Measurements from ENCODE around the gene INHBC. TPM values are rescaled to one million over a fixed set of nuclear protein-coding genes. Genes with fewer than 3 reads are reported as not detected.

The INHBC gene
- total RNA-seq, 4 donors from 2014 or later: not detected

DNA sequence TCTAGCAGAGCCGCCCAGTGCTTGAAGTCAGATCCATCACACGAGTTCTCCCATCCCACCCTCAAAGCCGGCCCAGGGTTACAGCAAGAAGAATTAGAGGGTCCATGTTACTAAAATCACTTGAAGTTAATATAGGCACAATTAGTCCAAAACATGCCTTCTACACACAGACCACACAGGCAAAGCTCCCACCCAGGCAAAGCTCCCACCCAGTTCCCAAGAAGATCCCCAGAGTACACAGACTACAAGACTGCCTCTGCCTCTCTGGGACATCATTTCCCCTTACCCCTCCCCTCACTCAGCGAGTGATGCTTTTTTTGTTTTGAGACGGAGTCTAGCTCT is 28.3 kb downstream of the INHBC start:
- ATAC-seq: no peak
- 0% methylated on average over 2 of the region's 5 CpGs; no CpG with 5 or more reads in 1 of the 2 donors for WGBS, 2 donors (ENCODE audit: low coverage in 1 of 2)
- peak overlapping the region in 3 of 4 donors; percentile 84 to 85 (median 84) for H3K27ac ChIP-seq

DNA sequence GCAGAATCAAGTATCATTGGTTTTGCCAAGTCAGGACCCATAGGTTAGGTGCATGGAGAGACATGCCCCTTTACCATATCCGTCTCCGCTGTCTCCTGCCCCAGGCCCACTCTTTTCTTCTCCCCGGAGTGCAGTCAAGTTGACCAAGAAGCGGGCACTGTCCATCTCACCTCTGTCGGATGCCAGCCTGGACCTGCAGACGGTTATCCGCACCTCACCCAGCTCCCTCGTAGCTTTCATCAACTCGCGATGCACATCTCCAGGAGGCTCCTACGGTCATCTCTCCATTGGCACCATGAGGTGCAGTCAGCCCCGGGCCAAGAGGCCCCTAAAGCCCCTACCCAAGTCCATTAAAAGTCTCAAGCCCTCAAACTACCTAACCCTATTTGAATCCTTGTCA is 30.0 kb downstream of the INHBC start:
- TF ChIP-seq, protein P1, sequence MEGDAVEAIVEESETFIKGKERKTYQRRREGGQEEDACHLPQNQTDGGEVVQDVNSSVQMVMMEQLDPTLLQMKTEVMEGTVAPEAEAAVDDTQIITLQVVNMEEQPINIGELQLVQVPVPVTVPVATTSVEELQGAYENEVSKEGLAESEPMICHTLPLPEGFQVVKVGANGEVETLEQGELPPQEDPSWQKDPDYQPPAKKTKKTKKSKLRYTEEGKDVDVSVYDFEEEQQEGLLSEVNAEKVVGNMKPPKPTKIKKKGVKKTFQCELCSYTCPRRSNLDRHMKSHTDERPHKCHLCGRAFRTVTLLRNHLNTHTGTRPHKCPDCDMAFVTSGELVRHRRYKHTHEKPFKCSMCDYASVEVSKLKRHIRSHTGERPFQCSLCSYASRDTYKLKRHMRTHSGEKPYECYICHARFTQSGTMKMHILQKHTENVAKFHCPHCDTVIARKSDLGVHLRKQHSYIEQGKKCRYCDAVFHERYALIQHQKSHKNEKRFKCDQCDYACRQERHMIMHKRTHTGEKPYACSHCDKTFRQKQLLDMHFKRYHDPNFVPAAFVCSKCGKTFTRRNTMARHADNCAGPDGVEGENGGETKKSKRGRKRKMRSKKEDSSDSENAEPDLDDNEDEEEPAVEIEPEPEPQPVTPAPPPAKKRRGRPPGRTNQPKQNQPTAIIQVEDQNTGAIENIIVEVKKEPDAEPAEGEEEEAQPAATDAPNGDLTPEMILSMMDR (IDR thresholded peaks at IDR 0.05): no peak
- TF ChIP-seq POLR2A (IDR thresholded peaks at IDR 0.05): no peak
- no peak for ATAC-seq
- peaks cover 0 to 34% (median 15%) of the 10 kb centered on the region in 3 donors for H3K4me1 ChIP-seq
- H3K27ac ChIP-seq: no peak overlapping the region
- H3K36me3 ChIP-seq: no peaks in the 10 kb centered on the region
- H3K27me3 ChIP-seq: peaks cover 44% of the 10 kb centered on the region
- H3K9me3 ChIP-seq: no peaks in the 10 kb centered on the region
- H3K4me3 ChIP-seq: no peak overlapping the region
- 91 to 93% methylated on average over 9 to 12 of the region's 12 CpGs for WGBS, 2 donors (ENCODE audit: low coverage in 1 of 2)

More for the DNA sequence above, 28.3 kb downstream of the INHBC start:
- TF ChIP-seq POLR2A (IDR thresholded peaks at IDR 0.05) (no peak), POLR2AphosphoS5 (IDR thresholded peaks at IDR 0.05) (no peak), EP300 (IDR thresholded peaks at IDR 0.05) (no peak)
- TF ChIP-seq, protein P1 (IDR thresholded peaks at IDR 0.05): no peak
- Histone ChIP-seq H3K27me3 (peaks cover 27% of the 10 kb centered on the region), H3K4me1 (peaks cover 0 to 44% (median 15%) of the 10 kb centered on the region in 3 donors), H3K36me3 (no peaks in the 10 kb centered on the region), H3K4me3 (peak overlapping the region in 1 of 2 donors; percentile 71), H3K9me3 (no peaks in the 10 kb centered on the region)

DNA sequence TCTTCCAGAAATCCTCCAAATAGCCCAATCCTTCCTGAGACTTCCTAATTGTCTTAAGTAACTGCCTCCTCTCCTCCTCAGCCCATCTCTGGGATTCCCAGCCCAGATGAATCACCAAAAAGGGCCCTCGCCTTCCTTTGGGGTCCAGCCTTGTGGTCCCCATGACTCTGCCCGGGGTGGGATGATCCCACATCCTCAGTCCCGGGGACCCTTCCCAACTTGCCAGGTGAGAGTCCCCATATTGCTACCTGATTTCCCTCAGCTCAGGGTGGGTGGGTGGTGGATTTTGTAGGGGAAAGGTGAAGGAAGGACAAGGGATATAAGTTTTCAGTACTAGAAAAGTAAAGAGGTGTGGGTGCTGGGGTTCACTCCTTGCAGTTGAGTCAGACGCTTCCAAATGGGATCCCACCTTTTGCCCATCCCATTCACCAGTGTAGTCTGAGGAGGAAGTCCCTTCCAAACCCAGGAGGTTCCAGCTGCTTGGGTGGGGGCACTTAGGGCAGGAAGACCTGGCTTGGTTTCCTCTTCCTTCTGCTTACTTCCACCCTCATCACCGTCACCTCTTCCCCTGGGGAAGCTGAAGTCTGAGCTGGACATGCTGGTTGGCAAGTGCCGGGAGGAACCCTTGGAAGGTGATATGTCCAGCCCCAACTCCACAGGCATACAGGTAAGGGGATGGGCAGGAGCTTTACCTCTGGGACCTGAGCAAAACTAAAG is 30.6 kb downstream of the INHBC start:
- TF ChIP-seq, protein P1 (IDR thresholded peaks at IDR 0.05): no peak
- TF ChIP-seq POLR2AphosphoS5 (IDR thresholded peaks at IDR 0.05) (no peak), EP300 (IDR thresholded peaks at IDR 0.05) (no peak)
- Histone ChIP-seq H3K27me3 (peaks cover 50% of the 10 kb centered on the region), H3K4me1 (peaks cover 0 to 30% (median 12%) of the 10 kb centered on the region in 3 donors), H3K4me3 (no peak overlapping the region), H3K9me3 (no peaks in the 10 kb centered on the region), H3K27ac (no peak overlapping the region), H3K36me3 (no peaks in the 10 kb centered on the region)
- 71% methylated on average over 2 of the region's 6 CpGs; no CpG with 5 or more reads in 1 of the 2 donors for WGBS, 2 donors (ENCODE audit: low coverage in 1 of 2)
- no peak for ATAC-seq

DNA sequence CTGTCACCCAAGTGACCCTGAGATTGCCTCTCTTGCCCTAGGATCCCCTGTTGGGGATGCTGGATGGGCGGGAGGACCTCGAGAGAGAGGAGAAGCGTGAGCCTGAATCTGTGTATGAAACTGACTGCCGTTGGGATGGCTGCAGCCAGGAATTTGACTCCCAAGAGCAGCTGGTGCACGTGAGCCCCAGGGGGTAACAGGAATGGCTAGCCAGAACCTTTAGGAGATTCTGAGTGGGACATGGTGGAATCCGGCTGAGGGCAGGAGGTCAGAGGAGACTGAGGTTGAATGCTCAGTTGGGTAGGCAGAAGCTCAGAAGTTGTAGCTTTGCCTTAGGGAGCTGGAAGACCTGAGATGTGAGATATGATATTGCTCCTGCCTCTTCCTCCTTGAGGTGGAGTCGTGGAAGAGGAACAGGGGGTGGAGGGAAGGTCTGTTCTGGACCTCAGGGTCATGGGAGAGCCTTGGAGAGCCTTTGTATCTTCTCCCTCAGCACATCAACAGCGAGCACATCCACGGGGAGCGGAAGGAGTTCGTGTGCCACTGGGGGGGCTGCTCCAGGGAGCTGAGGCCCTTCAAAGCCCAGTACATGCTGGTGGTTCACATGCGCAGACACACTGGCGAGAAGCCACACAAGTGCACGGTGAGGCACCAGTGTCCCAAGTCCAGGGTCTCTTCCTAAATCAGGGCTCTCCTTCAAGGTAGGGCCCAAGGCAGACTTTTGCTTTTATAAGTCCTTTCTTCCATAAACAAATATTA is 31.3 kb downstream of the INHBC start:
- Histone ChIP-seq H3K27me3 (peaks cover 52% of the 10 kb centered on the region), H3K27ac (no peak overlapping the region), H3K9me3 (no peaks in the 10 kb centered on the region), H3K36me3 (no peaks in the 10 kb centered on the region), H3K4me1 (peaks cover 0 to 23% (median 5%) of the 10 kb centered on the region in 3 donors), H3K4me3 (no peak overlapping the region)
- ATAC-seq: no peak
- no peak for TF ChIP-seq POLR2AphosphoS5 (IDR thresholded peaks at IDR 0.05)
- TF ChIP-seq, protein P1 (IDR thresholded peaks at IDR 0.05): no peak
- no peak for TF ChIP-seq POLR2A (IDR thresholded peaks at IDR 0.05)
- TF ChIP-seq EP300 (IDR thresholded peaks at IDR 0.05): no peak
- 63 to 85% methylated on average over 5 to 8 of the region's 14 CpGs for WGBS, 2 donors (ENCODE audit: low coverage in 1 of 2)
